GM19099 (cell line): Measurements from ENCODE around the gene TBX19.

Source experiments
- POLR2A ChIP-seq: IDR thresholded peaks from 3 replicates; pipeline ENCODE4 v1.6.1; 2011; ENCODE audit warnings: low read depth; ENCODE audit not compliant: insufficient read length; ENCODE audit errors: extremely low read depth

Gene TBX19

GRCh38 chr1:168297019-168297730 is 16.5 kb downstream of the TBX19 start:
- TF ChIP-seq POLR2A, result no peak

DNA sequence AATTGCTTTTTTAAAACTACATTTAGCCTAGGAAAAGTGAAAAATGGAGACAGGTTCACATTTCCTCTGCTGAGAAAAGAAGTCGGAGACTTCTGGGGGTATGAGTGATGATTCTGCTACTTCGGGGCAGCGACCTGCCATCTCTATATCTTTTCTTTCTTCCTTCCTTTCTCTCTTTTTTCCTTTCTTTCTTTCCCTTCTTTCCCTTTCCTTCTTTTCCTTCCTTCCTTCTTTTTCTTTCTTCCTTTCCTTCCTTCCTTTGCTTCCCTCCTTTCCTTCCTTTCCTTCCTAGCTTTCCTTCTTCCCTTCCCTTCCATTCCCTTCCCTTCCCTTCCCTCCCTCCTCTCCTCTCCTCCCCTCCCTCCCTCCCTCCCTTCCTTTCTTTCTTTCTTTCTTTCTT is 17.8 kb downstream of the TBX19 start:
- TF ChIP-seq POLR2A, result no peak

DNA sequence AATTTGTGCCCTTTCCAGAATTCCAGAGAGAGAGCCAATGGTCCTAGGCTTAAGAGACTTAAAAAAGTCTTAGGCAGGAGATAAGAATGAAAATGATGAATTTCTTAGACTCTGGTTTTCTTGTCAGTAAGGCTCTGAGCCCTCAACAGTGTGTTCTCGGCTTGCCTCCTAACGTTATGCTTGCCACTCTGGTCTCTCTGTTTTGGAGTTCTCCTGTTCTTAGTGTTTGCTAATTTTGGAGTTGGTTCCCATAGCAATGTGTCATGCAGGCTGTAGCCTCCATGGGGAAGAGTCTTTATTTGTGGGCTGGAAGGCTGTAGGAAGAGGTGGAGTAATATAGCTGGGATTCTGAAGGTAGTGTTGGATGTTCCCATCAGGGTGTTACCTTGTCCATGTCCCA is 19.9 kb downstream of the TBX19 start:
- no peak for TF ChIP-seq POLR2A

GRCh38 chr1:168301664-168302320 is 21.1 kb downstream of the TBX19 start:
- no peak for TF ChIP-seq POLR2A

GRCh38 chr1:168303716-168304540 is 23.3 kb downstream of the TBX19 start:
- no peak for TF ChIP-seq POLR2A

- TF ChIP-seq POLR2A, result no peak
Measured at GRCh38 chr1:168304865-168305264, 24.2 kb downstream of the TBX19 start.

GRCh38 chr1:168312718-168313604 is 32.3 kb downstream of the TBX19 start:
- no peak for TF ChIP-seq POLR2A

- no peak for TF ChIP-seq POLR2A
Measured at GRCh38 chr1:168316142-168316541, 35.5 kb downstream of the TBX19 start.

DNA sequence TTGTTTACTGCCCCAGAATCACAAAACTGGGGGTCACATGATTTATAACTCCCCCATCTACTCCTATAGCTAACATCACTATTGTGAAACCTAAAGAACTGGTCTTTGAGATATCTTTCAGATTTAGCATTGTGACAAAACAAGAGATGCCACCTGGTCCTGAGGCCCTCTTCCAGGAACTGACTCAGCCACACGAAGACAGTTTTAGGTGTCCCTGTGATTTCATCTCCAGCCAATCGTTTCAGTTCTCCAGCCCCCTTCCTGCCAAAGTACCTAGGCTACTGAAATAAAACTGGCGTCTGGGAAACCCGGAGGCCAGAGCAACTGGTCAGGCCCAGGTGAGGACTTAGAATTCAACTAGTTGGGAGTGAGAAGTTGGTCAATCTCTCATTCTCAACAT is 36.6 kb downstream of the TBX19 start:
- no peak for TF ChIP-seq POLR2A

DNA sequence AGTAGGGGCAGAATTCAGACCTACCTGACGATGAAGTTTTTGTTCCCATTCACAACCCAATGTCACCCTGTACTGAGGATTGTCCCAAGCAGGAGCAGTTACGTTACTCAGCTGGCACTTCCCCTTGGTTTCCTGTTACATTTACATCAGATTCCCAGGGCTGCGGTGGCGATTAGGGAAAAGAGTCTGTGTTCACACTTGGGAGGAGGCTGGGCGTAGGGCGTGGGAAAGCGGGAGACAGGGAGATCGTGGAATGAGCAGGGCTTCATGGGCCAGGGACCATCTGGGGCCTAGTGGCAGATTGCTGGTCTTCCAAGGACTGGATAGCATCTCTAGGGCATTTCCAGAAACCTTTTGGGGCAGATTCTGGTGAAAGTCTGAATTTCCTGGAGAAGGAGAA is 39.0 kb downstream of the TBX19 start:
- TF ChIP-seq POLR2A, result no peak

DNA sequence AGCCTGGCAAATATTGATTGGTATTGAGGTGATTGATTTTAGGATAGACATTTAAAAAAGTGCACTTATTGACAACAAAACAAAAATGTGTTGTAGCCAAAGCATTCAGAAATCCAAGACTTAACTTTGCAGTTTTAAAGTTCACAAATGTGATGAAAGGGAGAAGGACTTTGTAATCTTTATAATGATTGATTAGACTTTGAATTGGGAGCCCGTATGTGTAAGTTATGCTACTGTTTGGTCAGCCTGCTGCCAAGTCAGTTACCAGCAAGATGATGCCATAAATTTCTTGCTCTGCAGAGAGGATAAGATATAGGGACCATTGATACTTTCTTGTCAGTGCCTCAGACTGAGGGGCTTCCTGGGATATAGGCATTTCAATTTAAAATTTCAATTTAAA is 39.5 kb downstream of the TBX19 start:
- TF ChIP-seq POLR2A, result no peak

- no peak for TF ChIP-seq POLR2A
Measured at GRCh38 chr1:168320800-168321450, 40.2 kb downstream of the TBX19 start.

- TF ChIP-seq POLR2A, result no peak
Measured at GRCh38 chr1:168321945-168322344, 41.3 kb downstream of the TBX19 start.

DNA sequence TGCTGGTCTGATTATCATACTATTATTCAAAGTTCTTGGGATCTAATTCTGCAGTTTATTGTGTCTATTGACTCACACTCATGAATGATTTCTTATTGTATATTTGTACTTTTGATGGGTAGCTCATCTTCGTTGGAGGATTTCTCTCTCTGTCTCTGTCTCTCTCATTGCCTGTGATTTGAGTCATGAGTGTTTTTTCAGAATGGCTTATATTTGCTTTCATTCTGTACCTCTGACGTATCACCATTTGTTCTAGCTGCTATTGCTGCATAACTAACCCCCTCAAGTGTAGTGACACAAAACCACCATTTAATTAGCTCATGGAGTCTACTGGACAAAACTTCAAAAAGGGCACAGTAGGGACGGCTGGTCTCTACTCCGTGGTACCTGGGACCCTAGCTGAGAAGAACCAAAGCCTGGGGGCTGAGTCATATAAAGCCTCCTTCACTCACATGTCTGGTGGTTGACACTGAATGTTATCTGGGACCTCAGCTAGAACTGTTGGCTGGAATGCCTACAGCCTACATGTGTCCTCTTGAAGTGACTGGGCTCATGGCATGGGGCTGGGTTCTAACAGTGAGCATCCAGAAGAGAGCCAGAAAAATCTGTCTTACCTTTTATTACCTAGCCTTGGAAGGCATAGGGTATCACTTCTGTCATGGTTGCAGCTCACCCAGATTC is 44.2 kb downstream of the TBX19 start:
- no peak for TF ChIP-seq POLR2A
